Measurements from ENCODE around the gene CDO1. TPM values are rescaled to one million over a fixed set of nuclear protein-coding genes. Genes with fewer than 3 reads are reported as not detected.

CDO1 gene
- total RNA-seq, 2 experiments from 2014 or later: not detected

- intact Hi-C loops (cut with micrococcal nuclease; ENCODE audit: unreplicated experiment): no loop called here
- peaks cover 6% of the 10 kb centered on the region; the same call in 1 of the 2 replicates for H4K20me1 ChIP-seq (ENCODE audit: insufficient read depth, low read length)
- ChIA-PET POLR2A (interaction anchor here (0.7 to 1.1 kb wide), 2 partner anchors 294 to 304 kb away, joined by 3 read pairs; no protein-coding TSS in a partner anchor), CTCF (ENCODE audit: unreplicated experiment) (no interaction called here)
- no peak overlapping the region for H3K4me3 ChIP-seq (ENCODE audit: low read depth, low read length, poor library complexity, severe bottlenecking)
- DNase-seq (ENCODE audit: low spot score): no peak
- no TSS peak for BruUV-seq (replicated peaks)
- H3K27ac ChIP-seq (ENCODE audit: low read depth, low read length, poor library complexity, severe bottlenecking): no peak overlapping the region
- peaks cover 35% of the 10 kb centered on the region for H3K4me1 ChIP-seq (ENCODE audit: insufficient read depth, low read length, poor library complexity, severe bottlenecking)
- no peaks in the 10 kb centered on the region for H3K36me3 ChIP-seq (ENCODE audit: insufficient read depth, low read length)
- H3K79me2 ChIP-seq (ENCODE audit: insufficient read depth, low read depth, low read length): peaks cover 91% of the 10 kb centered on the region
- TF ChIP-seq CTCF (conservative IDR thresholded peaks at IDR 0.05; ENCODE audit: low read length): no peak
- TF ChIP-seq EZH2phosphoT487 (IDR thresholded peaks at IDR 0.05; ENCODE audit: borderline replicate concordance, low read depth, low read length): no peak
- H3K9me3 ChIP-seq (ENCODE audit: low read length): no peaks in the 10 kb centered on the region
- H2AFZ ChIP-seq (ENCODE audit: low read length): no peak overlapping the region
- no peaks in the 10 kb centered on the region for H3K9me2 ChIP-seq (ENCODE audit: insufficient read depth, low read length)
- H3K4me2 ChIP-seq (ENCODE audit: low read length): no peak overlapping the region
These were observed 30.8 kb upstream of the CDO1 start for GRCh38 chr5:115847290-115847689.

- no peaks in the 10 kb centered on the region for H3K9me3 ChIP-seq (ENCODE audit: low read length)
- intact Hi-C loops (cut with micrococcal nuclease; ENCODE audit: unreplicated experiment): loop anchor here (2.0 to 5.0 kb wide), 3 partner anchors 193 to 582 kb away; partner anchors contain the start of genes CCDC112 and PGGT1B
- DNase-seq (ENCODE audit: low spot score): peak; percentile 37
- ChIA-PET POLR2A (interaction anchor here (0.8 to 1.5 kb wide), 3 partner anchors 10 to 215 kb away, joined by 3 to 5 read pairs (median 3); no protein-coding TSS in a partner anchor), CTCF (ENCODE audit: unreplicated experiment) (no interaction called here)
- TF ChIP-seq CTCF (conservative IDR thresholded peaks at IDR 0.05; ENCODE audit: low read length): no peak
- TF ChIP-seq EZH2phosphoT487 (IDR thresholded peaks at IDR 0.05; ENCODE audit: borderline replicate concordance, low read depth, low read length): no peak
- peaks cover 18% of the 10 kb centered on the region for H4K20me1 ChIP-seq (ENCODE audit: insufficient read depth, low read length)
- H2AFZ ChIP-seq (ENCODE audit: low read length): peak overlapping the region; percentile 11; the same call in 1 of the 2 replicates
- H3K9me2 ChIP-seq (ENCODE audit: insufficient read depth, low read length): no peaks in the 10 kb centered on the region
- H3K79me2 ChIP-seq (ENCODE audit: insufficient read depth, low read depth, low read length): peaks cover 84% of the 10 kb centered on the region
- peak overlapping the region; percentile 90 for H3K4me3 ChIP-seq (ENCODE audit: low read depth, low read length, poor library complexity, severe bottlenecking)
- H3K36me3 ChIP-seq (ENCODE audit: insufficient read depth, low read length): no peaks in the 10 kb centered on the region
- H3K27ac ChIP-seq (ENCODE audit: low read depth, low read length, poor library complexity, severe bottlenecking): peak overlapping the region; percentile 80
- peaks cover 44% of the 10 kb centered on the region for H3K4me1 ChIP-seq (ENCODE audit: insufficient read depth, low read length, poor library complexity, severe bottlenecking)
- BruUV-seq (replicated peaks): no TSS peak
- peak overlapping the region; percentile 81 for H3K4me2 ChIP-seq (ENCODE audit: low read length)
These were observed 27.9 kb upstream of the CDO1 start for GRCh38 chr5:115844321-115844817.

Measured in OCI-LY7 (cell line).